ENCODE measurements around the gene PTOV1.
"Not testable (repeated sequence)": the region's sequence is repeated elsewhere in the genome, so short reads cannot be mapped to it uniquely, and the experiment has no call there.

Gene PTOV1

GRCh38 chr19:49817964-49818648 is 32.9 kb upstream of the PTOV1 start, which contains the start of gene MED25:
Gene MED25 (plus strand): TSS chr19:49818289. CDS start chr19:49818342, 53 bp downstream.
- Histone ChIP-seq H3K36me3 (ENCODE audit: control insufficient read depth, insufficient read depth, low read length) (no peaks in the 10 kb centered on the region), H3K27ac (ENCODE audit: insufficient read depth, low read length, poor library complexity, severe bottlenecking) (peak within 1 kb of the TSS; percentile 98), H3K4me3 (ENCODE audit: insufficient read depth, low read depth, low read length, poor library complexity, severe bottlenecking) (peak within 1 kb of the TSS; percentile 80), H3K9me3 (ENCODE audit: control insufficient read depth, low read length) (no peaks in the 10 kb centered on the region), H3K4me1 (ENCODE audit: control insufficient read depth, insufficient read depth, low read length, poor library complexity, severe bottlenecking) (peaks cover 15% of the 10 kb centered on the region), H3K27me3 (replicated peaks; ENCODE audit: control insufficient read depth, insufficient read depth, low read length, poor library complexity, severe bottlenecking) (no peaks in the 10 kb centered on the region)
- DNase-seq: peak; percentile 79 to 86 (median 83)

- no peaks in the 10 kb centered on the region for H3K9me3 ChIP-seq (ENCODE audit: control insufficient read depth, low read length)
- no peaks in the 10 kb centered on the region for H3K27me3 ChIP-seq (replicated peaks; ENCODE audit: control insufficient read depth, insufficient read depth, low read length, poor library complexity, severe bottlenecking)
- peak overlapping the region; percentile 98 for H3K27ac ChIP-seq (ENCODE audit: insufficient read depth, low read length, poor library complexity, severe bottlenecking)
- no peak for DNase-seq
- no peaks in the 10 kb centered on the region for H3K36me3 ChIP-seq (ENCODE audit: control insufficient read depth, insufficient read depth, low read length)
- peaks cover 15% of the 10 kb centered on the region for H3K4me1 ChIP-seq (ENCODE audit: control insufficient read depth, insufficient read depth, low read length, poor library complexity, severe bottlenecking)
- H3K4me3 ChIP-seq (ENCODE audit: insufficient read depth, low read depth, low read length, poor library complexity, severe bottlenecking): peak overlapping the region; percentile 80
Observed at GRCh38 chr19:49818649-49819370, 32.1 kb upstream of the PTOV1 start.

DNA sequence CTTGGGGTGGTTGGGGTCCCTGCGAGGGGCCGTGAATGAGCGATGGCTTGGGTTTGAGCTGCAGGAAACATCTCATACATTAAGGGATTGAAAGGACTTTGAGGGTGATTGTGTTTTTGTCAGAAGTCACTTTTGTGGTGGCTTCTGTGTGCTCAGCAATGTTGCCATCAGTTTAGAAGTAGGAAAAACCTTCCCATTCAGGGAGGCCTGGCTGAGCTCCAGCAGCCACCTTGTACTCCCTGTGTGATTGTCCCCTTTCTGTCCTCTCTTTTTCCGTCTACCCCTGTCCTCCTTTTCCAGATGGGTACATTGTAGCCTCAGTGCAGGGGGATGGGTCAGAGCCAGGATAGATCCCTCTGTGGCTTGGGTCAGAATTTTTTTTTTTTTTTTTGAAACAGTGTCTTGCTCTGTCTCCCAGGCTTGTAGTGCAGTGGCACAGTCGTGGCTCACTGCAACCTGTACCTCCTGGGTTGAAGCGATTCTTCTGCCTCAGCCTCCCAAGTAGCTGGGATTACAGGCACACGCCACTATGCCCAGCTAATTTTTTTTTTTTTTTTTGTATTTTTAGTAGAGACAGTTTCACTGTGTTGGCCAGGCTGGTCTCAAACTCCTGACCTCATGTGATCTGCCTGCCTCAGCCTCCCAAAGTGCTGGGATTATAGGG is 31.4 kb upstream of the PTOV1 start:
- Histone ChIP-seq H3K4me3 (ENCODE audit: insufficient read depth, low read depth, low read length, poor library complexity, severe bottlenecking) (peak overlapping the region; percentile 80), H3K4me1 (ENCODE audit: control insufficient read depth, insufficient read depth, low read length, poor library complexity, severe bottlenecking) (peaks cover 11% of the 10 kb centered on the region)
- not testable (repeated sequence) for H3K27me3 ChIP-seq (replicated peaks; ENCODE audit: control insufficient read depth, insufficient read depth, low read length, poor library complexity, severe bottlenecking); H3K36me3 ChIP-seq (ENCODE audit: control insufficient read depth, insufficient read depth, low read length); DNase-seq; H3K27ac ChIP-seq (ENCODE audit: insufficient read depth, low read length, poor library complexity, severe bottlenecking); H3K9me3 ChIP-seq (ENCODE audit: control insufficient read depth, low read length)

GRCh38 chr19:49820125-49820524 is 30.8 kb upstream of the PTOV1 start:
- no peak for DNase-seq
- H3K4me1 ChIP-seq (ENCODE audit: control insufficient read depth, insufficient read depth, low read length, poor library complexity, severe bottlenecking): peaks cover 11% of the 10 kb centered on the region
- H3K36me3 ChIP-seq (ENCODE audit: control insufficient read depth, insufficient read depth, low read length): no peaks in the 10 kb centered on the region
- no peaks in the 10 kb centered on the region for H3K27me3 ChIP-seq (replicated peaks; ENCODE audit: control insufficient read depth, insufficient read depth, low read length, poor library complexity, severe bottlenecking)
- H3K9me3 ChIP-seq (ENCODE audit: control insufficient read depth, low read length): no peaks in the 10 kb centered on the region
- no peak overlapping the region for H3K27ac ChIP-seq (ENCODE audit: insufficient read depth, low read length, poor library complexity, severe bottlenecking)
- H3K4me3 ChIP-seq (ENCODE audit: insufficient read depth, low read depth, low read length, poor library complexity, severe bottlenecking): no peak overlapping the region

- Histone ChIP-seq H3K4me1 (ENCODE audit: control insufficient read depth, insufficient read depth, low read length, poor library complexity, severe bottlenecking) (peaks cover 11% of the 10 kb centered on the region), H3K9me3 (ENCODE audit: control insufficient read depth, low read length) (no peaks in the 10 kb centered on the region), H3K27me3 (replicated peaks; ENCODE audit: control insufficient read depth, insufficient read depth, low read length, poor library complexity, severe bottlenecking) (no peaks in the 10 kb centered on the region), H3K36me3 (ENCODE audit: control insufficient read depth, insufficient read depth, low read length) (peaks cover 7% of the 10 kb centered on the region), H3K27ac (ENCODE audit: insufficient read depth, low read length, poor library complexity, severe bottlenecking) (no peak overlapping the region), H3K4me3 (ENCODE audit: insufficient read depth, low read depth, low read length, poor library complexity, severe bottlenecking) (no peak overlapping the region)
- no peak for DNase-seq
Observed at GRCh38 chr19:49823472-49823871, 27.5 kb upstream of the PTOV1 start.

DNA sequence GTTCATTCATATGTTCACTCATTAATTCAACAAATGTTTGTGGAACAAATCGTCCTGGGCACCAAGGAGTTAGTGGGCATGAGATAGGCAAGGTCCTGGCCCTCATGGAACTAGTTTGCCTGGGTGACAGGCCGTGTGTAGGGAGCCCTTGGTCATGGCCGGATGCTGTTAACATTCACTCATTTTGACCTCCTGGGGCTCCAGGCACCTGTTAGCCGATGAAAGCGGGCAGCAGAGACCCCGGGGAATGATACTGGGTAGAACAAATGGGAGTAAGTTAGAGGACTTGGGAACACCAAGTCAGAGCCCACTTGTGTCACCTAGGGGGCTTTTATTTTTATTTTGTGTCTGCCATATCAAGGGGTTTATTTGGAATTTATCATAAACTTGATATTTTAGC is 26.3 kb upstream of the PTOV1 start:
- H3K4me3 ChIP-seq (ENCODE audit: insufficient read depth, low read depth, low read length, poor library complexity, severe bottlenecking): no peak overlapping the region
- no peak for DNase-seq
- no peaks in the 10 kb centered on the region for H3K27me3 ChIP-seq (replicated peaks; ENCODE audit: control insufficient read depth, insufficient read depth, low read length, poor library complexity, severe bottlenecking)
- H3K27ac ChIP-seq (ENCODE audit: insufficient read depth, low read length, poor library complexity, severe bottlenecking): no peak overlapping the region
- H3K4me1 ChIP-seq (ENCODE audit: control insufficient read depth, insufficient read depth, low read length, poor library complexity, severe bottlenecking): no peaks in the 10 kb centered on the region
- H3K9me3 ChIP-seq (ENCODE audit: control insufficient read depth, low read length): no peaks in the 10 kb centered on the region
- peaks cover 9% of the 10 kb centered on the region for H3K36me3 ChIP-seq (ENCODE audit: control insufficient read depth, insufficient read depth, low read length)

DNA sequence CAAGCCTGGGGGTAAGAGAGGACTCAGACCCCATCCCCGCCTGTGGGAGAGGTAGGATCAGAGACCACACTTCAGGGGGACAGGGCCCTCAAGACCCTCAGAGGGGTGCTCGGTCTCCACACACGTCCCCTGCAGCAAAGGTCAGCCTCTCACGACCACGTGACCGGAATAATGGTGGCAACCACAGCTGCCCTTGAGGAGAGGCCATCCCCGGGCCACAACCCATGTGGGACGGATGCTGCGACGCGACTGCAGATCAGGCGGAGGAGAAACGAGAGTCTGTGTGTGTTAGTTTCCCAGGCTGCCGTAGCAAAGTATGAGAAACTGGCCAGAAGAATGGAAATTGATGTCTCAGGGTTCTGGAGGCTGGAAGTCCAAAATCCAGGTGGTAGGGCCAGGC is 23.9 kb upstream of the PTOV1 start:
- DNase-seq: no peak
- Histone ChIP-seq H3K27ac (ENCODE audit: insufficient read depth, low read length, poor library complexity, severe bottlenecking) (no peak overlapping the region), H3K4me1 (ENCODE audit: control insufficient read depth, insufficient read depth, low read length, poor library complexity, severe bottlenecking) (no peaks in the 10 kb centered on the region), H3K9me3 (ENCODE audit: control insufficient read depth, low read length) (no peaks in the 10 kb centered on the region), H3K36me3 (ENCODE audit: control insufficient read depth, insufficient read depth, low read length) (peaks cover 31% of the 10 kb centered on the region), H3K27me3 (replicated peaks; ENCODE audit: control insufficient read depth, insufficient read depth, low read length, poor library complexity, severe bottlenecking) (no peaks in the 10 kb centered on the region), H3K4me3 (ENCODE audit: insufficient read depth, low read depth, low read length, poor library complexity, severe bottlenecking) (no peak overlapping the region)

DNA sequence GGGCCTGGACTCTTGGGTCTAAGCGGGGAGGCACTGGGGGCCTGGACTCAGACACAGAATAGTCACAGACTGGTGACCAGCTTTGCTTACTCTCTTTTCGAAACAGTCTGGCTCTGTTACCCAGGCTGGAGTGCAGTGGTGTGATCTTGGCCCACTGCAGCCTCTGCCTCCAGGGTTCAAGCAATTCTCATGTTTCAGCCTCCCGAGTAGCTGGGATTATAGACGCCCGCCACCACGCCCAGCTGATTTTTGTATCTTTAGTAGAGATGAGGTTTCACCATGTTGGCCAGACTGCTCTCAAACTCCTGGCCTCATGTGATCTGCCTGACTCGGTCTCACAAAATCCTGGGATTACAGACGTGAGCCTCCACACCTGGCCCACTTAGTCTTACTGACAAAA is 21.8 kb upstream of the PTOV1 start:
- Histone ChIP-seq H3K36me3 (ENCODE audit: control insufficient read depth, insufficient read depth, low read length) (peaks cover 50% of the 10 kb centered on the region), H3K27me3 (replicated peaks; ENCODE audit: control insufficient read depth, insufficient read depth, low read length, poor library complexity, severe bottlenecking) (no peaks in the 10 kb centered on the region), H3K4me3 (ENCODE audit: insufficient read depth, low read depth, low read length, poor library complexity, severe bottlenecking) (no peak overlapping the region), H3K27ac (ENCODE audit: insufficient read depth, low read length, poor library complexity, severe bottlenecking) (no peak overlapping the region), H3K9me3 (ENCODE audit: control insufficient read depth, low read length) (no peaks in the 10 kb centered on the region), H3K4me1 (ENCODE audit: control insufficient read depth, insufficient read depth, low read length, poor library complexity, severe bottlenecking) (no peaks in the 10 kb centered on the region)
- DNase-seq: no peak

DNA sequence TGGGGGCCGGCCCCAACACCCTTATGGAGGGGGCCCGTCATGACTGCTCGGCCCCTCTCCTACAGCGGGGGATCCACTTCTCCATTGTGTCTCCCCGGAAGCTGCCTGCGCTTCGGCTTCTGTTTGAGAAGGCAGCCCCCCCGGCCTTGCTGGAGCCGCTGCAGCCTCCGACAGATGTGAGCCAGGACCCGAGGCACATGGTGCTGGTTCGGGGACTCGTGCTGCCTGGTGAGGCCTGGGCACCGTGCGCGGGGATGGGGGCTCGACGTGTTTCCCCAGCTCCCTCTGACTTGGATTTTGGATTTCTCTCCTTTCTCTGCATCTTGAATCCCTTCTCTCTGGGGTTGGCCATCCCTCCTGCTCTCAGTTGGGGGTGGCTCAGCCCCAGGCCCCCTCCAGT is 21.2 kb upstream of the PTOV1 start:
- DNase-seq: no peak
- peaks cover 55% of the 10 kb centered on the region for H3K36me3 ChIP-seq (ENCODE audit: control insufficient read depth, insufficient read depth, low read length)
- no peaks in the 10 kb centered on the region for H3K27me3 ChIP-seq (replicated peaks; ENCODE audit: control insufficient read depth, insufficient read depth, low read length, poor library complexity, severe bottlenecking)
- no peaks in the 10 kb centered on the region for H3K4me1 ChIP-seq (ENCODE audit: control insufficient read depth, insufficient read depth, low read length, poor library complexity, severe bottlenecking)
- no peaks in the 10 kb centered on the region for H3K9me3 ChIP-seq (ENCODE audit: control insufficient read depth, low read length)
- H3K4me3 ChIP-seq (ENCODE audit: insufficient read depth, low read depth, low read length, poor library complexity, severe bottlenecking): no peak overlapping the region
- H3K27ac ChIP-seq (ENCODE audit: insufficient read depth, low read length, poor library complexity, severe bottlenecking): no peak overlapping the region

GRCh38 chr19:49830766-49831165 is 20.2 kb upstream of the PTOV1 start:
- Histone ChIP-seq H3K36me3 (ENCODE audit: control insufficient read depth, insufficient read depth, low read length) (peaks cover 65% of the 10 kb centered on the region), H3K27ac (ENCODE audit: insufficient read depth, low read length, poor library complexity, severe bottlenecking) (no peak overlapping the region), H3K4me3 (ENCODE audit: insufficient read depth, low read depth, low read length, poor library complexity, severe bottlenecking) (no peak overlapping the region), H3K9me3 (ENCODE audit: control insufficient read depth, low read length) (no peaks in the 10 kb centered on the region), H3K4me1 (ENCODE audit: control insufficient read depth, insufficient read depth, low read length, poor library complexity, severe bottlenecking) (no peaks in the 10 kb centered on the region), H3K27me3 (replicated peaks; ENCODE audit: control insufficient read depth, insufficient read depth, low read length, poor library complexity, severe bottlenecking) (no peaks in the 10 kb centered on the region)
- DNase-seq: no peak
